Measurements from ENCODE around the gene SLC2A1. TPM values are rescaled to one million over a fixed set of nuclear protein-coding genes. Genes with fewer than 3 reads are reported as not detected.
A peak's percentile ranks its signal among the peaks of the same experiment; 100 is the strongest.

SLC2A1 gene
- total RNA-seq, 5 donors from 2014 or later (not counting 1 experiment from before 2014, with no cell fraction given), result 72.0 to 91.7 (median 83.9) TPM

DNA sequence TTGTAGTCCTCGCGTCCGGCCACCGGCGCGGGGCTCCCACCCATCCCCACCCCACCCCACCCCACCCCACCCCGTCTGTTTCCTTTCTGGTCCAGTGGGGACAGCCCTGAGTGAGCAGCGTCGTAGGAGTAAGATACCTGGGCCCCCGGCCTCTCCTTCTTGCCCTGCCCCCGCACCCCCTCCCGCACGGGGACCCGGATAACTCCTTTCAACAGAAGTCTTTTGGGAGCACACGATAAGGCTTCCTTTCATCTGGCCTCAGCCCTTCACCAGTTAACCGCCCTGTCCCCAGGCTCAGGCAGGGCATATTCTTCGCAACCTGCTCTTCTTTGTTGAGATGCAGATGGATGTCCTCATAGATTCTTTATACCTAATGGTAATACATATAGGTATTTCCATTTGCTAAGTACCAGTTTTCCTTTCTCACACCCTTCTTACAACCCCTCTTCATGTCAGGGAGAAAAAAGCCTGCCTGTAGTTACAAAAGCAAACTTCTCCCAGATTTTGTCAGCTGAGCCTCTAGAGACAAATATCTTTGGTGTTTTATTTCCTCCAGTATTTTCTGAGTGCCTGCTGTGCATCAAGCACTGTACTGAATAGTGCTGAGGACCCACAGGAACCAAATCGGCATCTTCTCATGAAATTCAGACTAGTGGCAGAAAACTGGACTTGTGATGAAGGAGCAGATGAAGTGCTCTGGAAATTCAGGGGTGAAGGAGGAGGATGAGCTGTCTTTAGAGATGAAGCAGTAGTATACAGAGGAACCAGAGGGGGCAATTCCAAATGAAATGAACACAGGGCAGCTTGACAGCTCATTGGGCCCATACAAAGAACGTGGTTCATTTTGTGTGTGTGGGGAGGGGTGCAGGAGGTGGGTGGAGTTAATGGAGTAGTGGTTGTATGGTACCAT lies 33.6 kb downstream of the SLC2A1 start:
- POLR2A ChIA-PET, result interaction anchor here (0.6 kb wide), 4 partner anchors 34 to 656 kb away, joined by 3 to 6 read pairs (median 3); no protein-coding TSS in a partner anchor
- Histone ChIP-seq H3K27ac (ENCODE audit: low read length) (peak overlapping the region; percentile 75), H3K4me3 (ENCODE audit: control insufficient read depth in 1 of 2, extremely low read depth in 1 of 2, low read length in 1 of 2) (peak overlapping the region; percentile 83 to 90), H3K36me3 (ENCODE audit: control insufficient read depth in 2 of 2, extremely low read depth in 1 of 2, insufficient read depth in 1 of 2, low read length in 1 of 2) (peaks cover 15 to 45% of the 10 kb centered on the region in 2 donors), H3K27me3 (replicated peaks in 1 of 2; ENCODE audit: control insufficient read depth in 2 of 2, extremely low read depth in 1 of 2, insufficient read depth in 2 of 2, low read length in 1 of 2) (no peaks in the 10 kb centered on the region), H3K9me3 (no peaks in the 10 kb centered on the region), H3K4me1 (ENCODE audit: control insufficient read depth in 1 of 2, extremely low read depth in 1 of 2, insufficient read depth in 2 of 2, low read length in 2 of 2) (peaks cover 9 to 34% of the 10 kb centered on the region in 2 experiments)
- DNase-seq (no peak), ATAC-seq (replicated peaks in 1 of 4) (peak in 2 of 4 experiments; percentile 27 to 36)
- CTCF ChIA-PET, result interaction anchor here (0.5 to 6.0 kb wide), 7 partner anchors 9 to 432 kb away, joined by 3 to 97 read pairs (median 3); no protein-coding TSS in a partner anchor
- Mint-ChIP-seq H3K27ac (peak overlapping the region; percentile 96 to 97), H3K36me3 (peaks cover 29% of the 10 kb centered on the region), H3K4me1 (peaks cover 21 to 45% (median 38%) of the 10 kb centered on the region in 3 donors), H3K27me3 (no peaks in the 10 kb centered on the region), H3K9me3 (no peaks in the 10 kb centered on the region), H3K4me3 (peak overlapping the region; percentile 82 to 95 (median 86))
- WGBS (ENCODE audit: insufficient coverage), result 11% methylated on average over 8 of the region's 19 CpGs

DNA sequence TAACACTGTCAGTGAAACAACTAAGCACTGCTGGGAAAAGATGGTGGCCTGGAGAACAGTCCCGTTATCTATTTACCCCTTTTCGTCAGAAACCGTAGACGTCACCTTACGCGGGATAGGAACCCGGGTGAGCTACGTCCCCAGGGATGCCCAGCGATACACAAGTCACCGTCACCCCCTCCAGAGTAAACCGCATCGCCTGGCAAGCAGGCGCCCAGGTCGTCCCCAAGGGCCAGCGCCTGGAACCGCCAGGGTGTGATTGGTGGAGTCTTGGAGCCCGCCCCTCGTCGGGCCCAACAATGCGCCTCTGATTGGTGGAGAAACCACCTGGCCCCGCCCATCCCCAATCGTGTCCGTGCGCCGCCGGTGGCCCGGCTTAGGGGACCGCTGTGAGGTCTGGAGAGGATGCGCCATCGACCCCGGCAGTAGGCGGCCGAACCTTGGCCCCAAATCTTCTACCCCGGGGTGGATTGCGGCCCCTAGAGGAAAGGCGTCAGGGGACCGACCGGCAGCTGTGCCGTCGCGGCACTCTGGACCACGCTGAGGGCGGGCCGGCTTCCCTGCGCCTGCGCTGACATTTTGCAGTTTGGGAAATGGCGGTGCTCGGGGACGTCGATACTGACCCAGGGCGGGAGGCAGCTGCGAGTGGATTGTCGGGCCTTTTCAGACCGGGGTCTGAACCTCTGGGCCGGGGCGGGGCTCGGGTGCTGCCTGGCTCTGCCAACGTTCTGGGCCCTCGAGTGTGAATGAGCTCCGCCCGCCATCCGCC lies 34.4 kb downstream of the SLC2A1 start:
- CTCF ChIA-PET, result interaction anchor here (0.5 to 6.0 kb wide), 6 partner anchors 8 to 150 kb away, joined by 3 to 97 read pairs (median 4); no protein-coding TSS in a partner anchor
- peaks cover 7 to 36% of the 10 kb centered on the region in 2 donors for H3K36me3 ChIP-seq (ENCODE audit: control insufficient read depth in 2 of 2, extremely low read depth in 1 of 2, insufficient read depth in 1 of 2, low read length in 1 of 2)
- H3K4me1 ChIP-seq (ENCODE audit: control insufficient read depth in 1 of 2, extremely low read depth in 1 of 2, insufficient read depth in 2 of 2, low read length in 2 of 2), result peaks cover 9 to 25% of the 10 kb centered on the region in 2 experiments
- H3K9me3 ChIP-seq, result no peaks in the 10 kb centered on the region
- Mint-ChIP-seq H3K27me3 (no peaks in the 10 kb centered on the region), H3K4me1 (peaks cover 21 to 41% (median 34%) of the 10 kb centered on the region in 3 donors), H3K27ac (peak overlapping the region; percentile 94 to 97), H3K9me3 (no peaks in the 10 kb centered on the region), H3K4me3 (peak overlapping the region; percentile 82 to 95 (median 86)), H3K36me3 (peaks cover 29% of the 10 kb centered on the region)
- peak; percentile 72 to 93 (median 88) for DNase-seq
- H3K4me3 ChIP-seq (ENCODE audit: control insufficient read depth in 1 of 2, extremely low read depth in 1 of 2, low read length in 1 of 2), result peak overlapping the region; percentile 83 to 90
- peak; percentile 91 to 93 (median 92) for ATAC-seq (replicated peaks in 1 of 4)
- H3K27me3 ChIP-seq (replicated peaks in 1 of 2; ENCODE audit: control insufficient read depth in 2 of 2, extremely low read depth in 1 of 2, insufficient read depth in 2 of 2, low read length in 1 of 2), result no peaks in the 10 kb centered on the region
- under 1% methylated on average over 43 of the region's 62 CpGs for WGBS (ENCODE audit: insufficient coverage)
- POLR2A ChIA-PET, result interaction anchor here (0.6 kb wide), 3 partner anchors 35 to 655 kb away, joined by 3 to 6 read pairs (median 3); no protein-coding TSS in a partner anchor
- H3K27ac ChIP-seq (ENCODE audit: low read length), result peak overlapping the region; percentile 75

DNA sequence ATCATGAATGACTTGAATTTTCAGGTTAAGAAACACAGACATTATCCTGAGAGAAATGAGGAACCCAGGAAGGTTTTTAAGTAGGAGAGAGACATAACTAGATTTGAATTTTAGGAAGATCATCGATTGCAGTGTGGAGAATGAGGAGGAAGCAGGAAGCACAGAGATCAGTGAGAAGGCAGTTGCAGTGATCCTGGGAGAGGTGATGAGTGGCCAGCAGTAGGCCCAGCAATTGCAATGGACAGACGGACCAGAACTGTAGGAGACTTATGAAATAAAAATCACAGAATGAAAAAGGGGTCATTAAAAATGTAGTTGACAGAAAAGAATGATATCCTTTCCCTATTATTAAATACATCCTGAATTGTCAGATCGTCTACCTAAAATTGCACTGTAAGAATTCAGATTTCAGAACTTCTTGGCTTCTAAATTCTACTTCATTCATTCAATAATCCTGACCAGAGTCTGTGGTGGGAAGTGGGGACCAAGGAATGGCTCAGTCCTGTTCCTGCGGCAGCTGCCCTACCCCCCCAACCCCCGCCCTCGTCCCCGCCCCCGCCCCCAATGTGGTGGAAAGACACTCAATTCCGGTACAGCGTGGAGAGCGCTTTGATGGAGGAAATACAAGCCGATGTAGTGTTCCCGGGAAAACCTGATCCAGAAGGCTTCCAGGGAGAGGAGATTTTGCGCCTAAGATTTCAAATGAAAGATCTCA lies 35.1 kb downstream of the SLC2A1 start:
- Mint-ChIP-seq H3K9me3 (no peaks in the 10 kb centered on the region), H3K27ac (peak overlapping the region; percentile 94 to 97), H3K27me3 (no peaks in the 10 kb centered on the region), H3K4me3 (peak overlapping the region; percentile 82 to 95 (median 86)), H3K36me3 (peaks cover 21% of the 10 kb centered on the region), H3K4me1 (peaks cover 21 to 35% (median 32%) of the 10 kb centered on the region in 3 donors)
- Histone ChIP-seq H3K36me3 (ENCODE audit: control insufficient read depth in 2 of 2, extremely low read depth in 1 of 2, insufficient read depth in 1 of 2, low read length in 1 of 2) (peaks cover 6 to 29% of the 10 kb centered on the region in 2 donors), H3K4me1 (ENCODE audit: control insufficient read depth in 1 of 2, extremely low read depth in 1 of 2, insufficient read depth in 2 of 2, low read length in 2 of 2) (peaks cover 9 to 20% of the 10 kb centered on the region in 2 experiments), H3K27me3 (replicated peaks in 1 of 2; ENCODE audit: control insufficient read depth in 2 of 2, extremely low read depth in 1 of 2, insufficient read depth in 2 of 2, low read length in 1 of 2) (no peaks in the 10 kb centered on the region), H3K9me3 (no peaks in the 10 kb centered on the region), H3K27ac (ENCODE audit: low read length) (peak overlapping the region; percentile 75), H3K4me3 (ENCODE audit: control insufficient read depth in 1 of 2, extremely low read depth in 1 of 2, low read length in 1 of 2) (peak overlapping the region; percentile 83 to 90)
- CTCF ChIA-PET, result interaction anchor here (0.7 to 6.0 kb wide), 17 partner anchors 8 to 164 kb away, joined by 3 to 97 read pairs (median 6); no protein-coding TSS in a partner anchor
- ATAC-seq (replicated peaks in 1 of 4) (peak in 2 of 4 experiments; percentile 3 to 7), DNase-seq (no peak)
- 0% methylated on average over 4 of the region's 14 CpGs for WGBS (ENCODE audit: insufficient coverage)
- POLR2A ChIA-PET, result no interaction called here

DNA sequence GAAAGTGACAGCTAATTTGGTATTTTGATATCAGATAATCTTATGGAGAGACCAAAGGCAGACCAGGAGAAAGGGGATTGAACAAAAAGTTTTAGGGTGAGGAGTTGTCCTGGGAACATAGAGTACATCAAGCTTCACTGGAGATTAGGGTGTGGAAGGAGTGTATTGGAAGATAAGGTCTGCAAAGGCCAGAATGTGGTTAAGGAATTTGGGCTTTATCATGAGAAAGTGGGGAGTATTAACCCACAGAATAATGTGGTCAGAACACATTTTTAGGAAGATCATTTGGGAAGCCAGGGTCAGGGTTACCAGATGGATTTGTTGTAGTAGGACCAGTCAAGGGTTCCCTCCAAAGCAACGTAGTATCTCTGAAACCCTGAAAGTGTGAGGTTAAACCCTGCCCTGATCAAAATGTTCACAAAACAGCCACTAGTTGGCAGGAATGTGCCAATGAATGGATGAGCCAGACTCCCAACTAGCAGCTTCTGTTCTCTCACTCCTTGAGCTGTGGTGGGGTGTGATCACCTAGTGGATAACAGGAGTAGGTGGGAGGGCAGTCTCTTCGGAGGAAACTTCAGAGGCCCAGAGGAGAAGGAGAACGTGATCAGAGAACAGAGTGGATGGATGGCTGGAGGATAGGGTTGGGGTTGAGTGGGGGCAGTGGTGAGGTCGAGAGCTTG lies 35.8 kb downstream of the SLC2A1 start:
- Histone ChIP-seq H3K36me3 (ENCODE audit: control insufficient read depth in 2 of 2, extremely low read depth in 1 of 2, insufficient read depth in 1 of 2, low read length in 1 of 2) (peaks cover 5 to 22% of the 10 kb centered on the region in 2 donors), H3K27me3 (replicated peaks in 1 of 2; ENCODE audit: control insufficient read depth in 2 of 2, extremely low read depth in 1 of 2, insufficient read depth in 2 of 2, low read length in 1 of 2) (no peaks in the 10 kb centered on the region), H3K27ac (ENCODE audit: low read length) (peak overlapping the region; percentile 75), H3K4me3 (ENCODE audit: control insufficient read depth in 1 of 2, extremely low read depth in 1 of 2, low read length in 1 of 2) (no peak overlapping the region), H3K4me1 (ENCODE audit: control insufficient read depth in 1 of 2, extremely low read depth in 1 of 2, insufficient read depth in 2 of 2, low read length in 2 of 2) (peaks cover 9 to 19% of the 10 kb centered on the region in 2 experiments), H3K9me3 (no peaks in the 10 kb centered on the region)
- ChIA-PET CTCF (interaction anchor here (0.6 to 6.0 kb wide), 18 partner anchors 9 to 1030 kb away, joined by 3 to 97 read pairs (median 6); no protein-coding TSS in a partner anchor), POLR2A (no interaction called here)
- Mint-ChIP-seq H3K9me3 (no peaks in the 10 kb centered on the region), H3K27ac (peak overlapping the region; percentile 82 to 92), H3K4me1 (peaks cover 21 to 32% (median 30%) of the 10 kb centered on the region in 3 donors), H3K27me3 (no peaks in the 10 kb centered on the region), H3K36me3 (peaks cover 14% of the 10 kb centered on the region), H3K4me3 (peak overlapping the region; percentile 82 to 95 (median 86))
- peak in 27 of 35 experiments; percentile 28 to 81 (median 48) for DNase-seq
- peak; percentile 38 to 47 (median 40) for ATAC-seq (replicated peaks in 1 of 4)
- WGBS (ENCODE audit: insufficient coverage), result 24% methylated on average over 3 of the region's 4 CpGs

DNA sequence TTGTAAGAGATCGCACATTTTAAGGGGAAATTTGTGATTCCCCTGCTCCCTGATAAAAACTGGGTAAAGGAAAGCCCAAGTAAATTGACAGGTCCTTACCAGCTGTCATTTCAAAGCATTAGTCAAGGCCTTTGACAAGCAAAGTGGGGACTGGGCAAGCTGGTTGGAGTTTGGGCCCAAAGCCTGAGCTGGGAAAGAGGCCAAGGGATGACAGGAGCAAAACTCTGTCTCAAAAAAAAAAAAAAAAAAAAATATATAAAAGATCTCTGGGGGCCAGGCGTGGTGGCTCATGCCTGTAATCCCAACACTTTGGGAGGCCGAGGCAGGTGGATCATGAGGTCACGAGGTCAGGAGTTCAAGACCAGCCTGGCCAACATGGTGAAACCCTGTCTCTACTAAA lies 36.9 kb downstream of the SLC2A1 start:
- Histone ChIP-seq H3K27ac (ENCODE audit: low read length) (no peak overlapping the region), H3K27me3 (replicated peaks in 1 of 2; ENCODE audit: control insufficient read depth in 2 of 2, extremely low read depth in 1 of 2, insufficient read depth in 2 of 2, low read length in 1 of 2) (no peaks in the 10 kb centered on the region), H3K4me3 (ENCODE audit: control insufficient read depth in 1 of 2, extremely low read depth in 1 of 2, low read length in 1 of 2) (no peak overlapping the region), H3K36me3 (ENCODE audit: control insufficient read depth in 2 of 2, extremely low read depth in 1 of 2, insufficient read depth in 1 of 2, low read length in 1 of 2) (peaks cover 4 to 11% of the 10 kb centered on the region in 2 donors), H3K9me3 (no peaks in the 10 kb centered on the region), H3K4me1 (ENCODE audit: control insufficient read depth in 1 of 2, extremely low read depth in 1 of 2, insufficient read depth in 2 of 2, low read length in 2 of 2) (peaks cover 9 to 19% of the 10 kb centered on the region in 2 experiments)
- Mint-ChIP-seq H3K27me3 (no peaks in the 10 kb centered on the region), H3K4me1 (peaks cover 21 to 30% (median 30%) of the 10 kb centered on the region in 3 donors), H3K36me3 (peaks cover 4% of the 10 kb centered on the region), H3K27ac (no peak overlapping the region), H3K9me3 (no peaks in the 10 kb centered on the region), H3K4me3 (no peak overlapping the region)
- CTCF ChIA-PET, result interaction anchor here (1.5 to 6.0 kb wide), 5 partner anchors 8 to 152 kb away, joined by 4 to 97 read pairs (median 14); no protein-coding TSS in a partner anchor
- POLR2A ChIA-PET, result interaction anchor here (0.6 to 0.7 kb wide), 2 partner anchors 10 to 110 kb away, joined by 3 to 4 read pairs; no protein-coding TSS in a partner anchor
- ATAC-seq (replicated peaks in 1 of 4), result no peak
- WGBS (ENCODE audit: insufficient coverage), result 96% methylated on average over 4 of the region's 4 CpGs
- no peak for DNase-seq

Measured in T-cell (primary cell).